NB4 (cell line): ENCODE results near the gene SYNE3.

Experiments used
- CTCF ChIP-seq: IDR thresholded peaks from one replicate; pipeline ENCODE4 v1.5.1; 2012; ENCODE audit warnings: low read depth, low read length
- MYC ChIP-seq: IDR thresholded peaks from 2 replicates; pipeline ENCODE4 v1.6.1; 2011; ENCODE audit warnings: low read depth, low read length
- POLR2A ChIP-seq: IDR thresholded peaks from 2 replicates; pipeline ENCODE4 v1.6.1; 2011; ENCODE audit warnings: mild to moderate bottlenecking; ENCODE audit not compliant: insufficient read length; ENCODE audit errors: extremely low read depth

DNA sequence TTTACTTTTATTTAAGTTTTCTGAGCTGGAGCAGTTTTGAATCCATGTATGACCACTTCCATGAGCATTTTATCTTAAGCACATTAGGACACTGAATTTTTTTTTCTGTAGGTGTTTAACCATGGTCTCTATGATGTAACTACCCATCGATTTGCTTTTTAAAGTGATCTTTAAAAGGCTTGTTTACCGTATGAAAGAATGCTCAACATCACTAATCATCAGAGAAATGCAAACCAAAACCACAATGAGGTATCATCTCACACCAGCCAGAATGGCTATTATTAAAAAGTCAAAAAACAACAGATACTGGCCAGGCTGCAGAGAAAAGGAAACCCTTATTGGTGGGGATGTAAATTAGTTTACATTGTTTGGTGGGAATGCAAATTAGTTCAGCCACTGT lies 41.4 kb upstream of the SYNE3 start:
- TF ChIP-seq CTCF: no peak
- TF ChIP-seq MYC: no peak
- TF ChIP-seq POLR2A: no peak
